Duodenal mucosa (tissue), 2 donors: ENCODE results near the gene ZNF169.
"Not testable (repeated sequence)": the region's sequence is repeated elsewhere in the genome, so short reads cannot be mapped to it uniquely, and the experiment has no call there.

ENCODE experiments used
- H3K27ac ChIP-seq: one replicate; pipeline ENCODE4 v1.7.0; 2013; ENCODE audit warnings: low read depth, low read length
- H3K27me3 ChIP-seq, 2 donors: one replicate each; pipeline ENCODE4 v1.7.0; 2013; ENCODE audit warnings: low read length in 2 of 2, control low read depth in 1 of 2; ENCODE audit not compliant: insufficient read depth in 2 of 2, control insufficient read depth in 1 of 2
- H3K36me3 ChIP-seq, 2 donors: one replicate each; pipeline ENCODE4 v1.7.0; 2013; ENCODE audit warnings: low read length in 2 of 2, control low read depth in 1 of 2; ENCODE audit not compliant: insufficient read depth in 2 of 2, control insufficient read depth in 1 of 2
- H3K4me1 ChIP-seq, 2 donors: one replicate each; pipeline ENCODE4 v1.7.0; 2013; ENCODE audit warnings: low read length in 2 of 2, control low read depth in 1 of 2; ENCODE audit not compliant: insufficient read depth in 2 of 2, control insufficient read depth in 1 of 2
- H3K4me3 ChIP-seq, 2 donors: one replicate each; pipeline ENCODE4 v1.7.0; 2013; ENCODE audit warnings: low read length in 2 of 2, low read depth in 1 of 2
- H3K9ac ChIP-seq, 2 donors: one replicate each; pipeline ENCODE4 v1.7.0; 2013; ENCODE audit warnings: low read length in 2 of 2, low read depth in 1 of 2
- H3K9me3 ChIP-seq, 2 donors: one replicate each; pipeline ENCODE4 v1.7.0; 2013; ENCODE audit warnings: low read length in 2 of 2, control low read depth in 1 of 2; ENCODE audit not compliant: control insufficient read depth in 1 of 2

ZNF169 gene

GRCh38 chr9:94259077-94259862, at the start of gene ZNF169:
Gene ZNF169 (plus strand): TSS chr9:94259298. CDS start chr9:94278813, 19,515 bp downstream.
- Histone ChIP-seq H3K4me3 (peak within 1 kb of the TSS; percentile 98 to 99), H3K36me3 (no peaks in the 10 kb centered on the region), H3K9ac (peak within 1 kb of the TSS; percentile 88 to 99), H3K4me1 (peaks cover 0 to 3% of the 10 kb centered on the region in 2 donors), H3K9me3 (no peaks in the 10 kb centered on the region), H3K27ac (no peak within 1 kb of the TSS), H3K27me3 (peaks cover 0 to 3% of the 10 kb centered on the region in 2 donors)

GRCh38 chr9:94210616-94211603, 48.2 kb upstream of the ZNF169 start:
- no peaks in the 10 kb centered on the region for H3K4me1 ChIP-seq
- peaks cover 0 to 5% of the 10 kb centered on the region in 2 donors for H3K27me3 ChIP-seq
- no peaks in the 10 kb centered on the region for H3K36me3 ChIP-seq
- no peak overlapping the region for H3K9ac ChIP-seq
- no peaks in the 10 kb centered on the region for H3K9me3 ChIP-seq
- no peak overlapping the region for H3K4me3 ChIP-seq
- no peak overlapping the region for H3K27ac ChIP-seq

- Histone ChIP-seq H3K27ac (no peak overlapping the region), H3K27me3 (peaks cover 0 to 5% of the 10 kb centered on the region in 2 donors), H3K4me1 (no peaks in the 10 kb centered on the region), H3K36me3 (no peaks in the 10 kb centered on the region), H3K9me3 (no peaks in the 10 kb centered on the region), H3K9ac (no peak overlapping the region), H3K4me3 (no peak overlapping the region)
These were observed 47.0 kb upstream of the ZNF169 start for GRCh38 chr9:94212091-94212490.

- H3K27ac ChIP-seq, result no peak overlapping the region
- no peaks in the 10 kb centered on the region for H3K9me3 ChIP-seq
- H3K4me3 ChIP-seq, result no peak overlapping the region
- no peaks in the 10 kb centered on the region for H3K36me3 ChIP-seq
- no peaks in the 10 kb centered on the region for H3K4me1 ChIP-seq
- no peak overlapping the region for H3K9ac ChIP-seq
- H3K27me3 ChIP-seq, result peaks cover 0 to 5% of the 10 kb centered on the region in 2 donors
These were observed 46.6 kb upstream of the ZNF169 start for GRCh38 chr9:94212531-94212930.

GRCh38 chr9:94213511-94214124, 45.5 kb upstream of the ZNF169 start:
- no peaks in the 10 kb centered on the region for H3K9me3 ChIP-seq
- peaks cover 0 to 5% of the 10 kb centered on the region in 2 donors for H3K27me3 ChIP-seq
- H3K4me1 ChIP-seq, result no peaks in the 10 kb centered on the region
- H3K36me3 ChIP-seq, result no peaks in the 10 kb centered on the region
- no peak overlapping the region for H3K9ac ChIP-seq
- H3K27ac ChIP-seq, result no peak overlapping the region
- H3K4me3 ChIP-seq, result no peak overlapping the region

GRCh38 chr9:94222870-94223269, 36.2 kb upstream of the ZNF169 start:
- Histone ChIP-seq H3K9ac (no peak overlapping the region), H3K4me3 (no peak overlapping the region), H3K4me1 (no peaks in the 10 kb centered on the region)

GRCh38 chr9:94225413-94225812, 33.7 kb upstream of the ZNF169 start:
- not testable (repeated sequence) for H3K9ac ChIP-seq, H3K4me3 ChIP-seq, H3K36me3 ChIP-seq, H3K4me1 ChIP-seq, H3K27me3 ChIP-seq, H3K27ac ChIP-seq, H3K9me3 ChIP-seq

More at GRCh38 chr9:94222870-94223269, 36.2 kb upstream of the ZNF169 start:
- Histone ChIP-seq H3K36me3 (no peaks in the 10 kb centered on the region), H3K27me3 (no peaks in the 10 kb centered on the region), H3K9me3 (no peaks in the 10 kb centered on the region), H3K27ac (no peak overlapping the region)

GRCh38 chr9:94228616-94229015, 30.5 kb upstream of the ZNF169 start:
- Histone ChIP-seq H3K4me1 (no peaks in the 10 kb centered on the region), H3K27ac (no peak overlapping the region), H3K36me3 (no peaks in the 10 kb centered on the region), H3K9ac (no peak overlapping the region), H3K4me3 (no peak overlapping the region), H3K27me3 (no peaks in the 10 kb centered on the region), H3K9me3 (peaks cover 0 to 4% of the 10 kb centered on the region in 2 donors)

GRCh38 chr9:94232428-94232827, 26.7 kb upstream of the ZNF169 start:
- H3K27me3 ChIP-seq, result no peaks in the 10 kb centered on the region
- no peaks in the 10 kb centered on the region for H3K4me1 ChIP-seq
- no peaks in the 10 kb centered on the region for H3K36me3 ChIP-seq
- peaks cover 0 to 4% of the 10 kb centered on the region in 2 donors for H3K9me3 ChIP-seq
- no peak overlapping the region for H3K4me3 ChIP-seq
- no peak overlapping the region for H3K9ac ChIP-seq
- no peak overlapping the region for H3K27ac ChIP-seq
